C4-2B (cell line): Measurements from ENCODE around the gene ARMC7.

Experiments
- ZFX ChIP-seq: fragments of 450-650 bp; IDR thresholded peaks from 2 replicates; pipeline ENCODE4 v1.6.1; 2017
- TF ChIP-seq, protein P1 (sequence below): fragments of 450-650 bp; conservative IDR thresholded peaks from 2 replicates; pipeline ENCODE4 v1.5.1; 2017; ENCODE audit warnings: mild to moderate bottlenecking

DNA sequence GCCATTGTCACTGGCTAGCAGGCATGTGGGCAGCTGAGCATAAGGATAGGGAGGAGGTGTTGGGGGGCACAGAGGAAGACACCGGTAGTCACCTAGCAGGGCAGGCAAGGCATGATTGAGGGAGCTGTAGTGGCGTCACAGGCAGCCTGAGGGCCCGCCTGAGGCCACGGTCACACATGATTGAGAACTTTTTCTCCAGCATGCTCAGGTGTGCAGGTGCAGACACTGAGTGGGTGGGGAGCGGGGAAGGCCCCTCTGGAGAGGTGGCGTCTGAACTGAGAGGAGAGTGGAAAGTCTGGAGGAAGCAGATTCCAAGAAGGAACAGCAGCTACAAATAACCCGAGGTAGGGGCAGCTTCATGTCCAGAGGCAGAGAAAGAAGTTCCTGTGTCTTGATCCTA, 10.9 kb upstream of the ARMC7 start:
- TF ChIP-seq, protein P1, sequence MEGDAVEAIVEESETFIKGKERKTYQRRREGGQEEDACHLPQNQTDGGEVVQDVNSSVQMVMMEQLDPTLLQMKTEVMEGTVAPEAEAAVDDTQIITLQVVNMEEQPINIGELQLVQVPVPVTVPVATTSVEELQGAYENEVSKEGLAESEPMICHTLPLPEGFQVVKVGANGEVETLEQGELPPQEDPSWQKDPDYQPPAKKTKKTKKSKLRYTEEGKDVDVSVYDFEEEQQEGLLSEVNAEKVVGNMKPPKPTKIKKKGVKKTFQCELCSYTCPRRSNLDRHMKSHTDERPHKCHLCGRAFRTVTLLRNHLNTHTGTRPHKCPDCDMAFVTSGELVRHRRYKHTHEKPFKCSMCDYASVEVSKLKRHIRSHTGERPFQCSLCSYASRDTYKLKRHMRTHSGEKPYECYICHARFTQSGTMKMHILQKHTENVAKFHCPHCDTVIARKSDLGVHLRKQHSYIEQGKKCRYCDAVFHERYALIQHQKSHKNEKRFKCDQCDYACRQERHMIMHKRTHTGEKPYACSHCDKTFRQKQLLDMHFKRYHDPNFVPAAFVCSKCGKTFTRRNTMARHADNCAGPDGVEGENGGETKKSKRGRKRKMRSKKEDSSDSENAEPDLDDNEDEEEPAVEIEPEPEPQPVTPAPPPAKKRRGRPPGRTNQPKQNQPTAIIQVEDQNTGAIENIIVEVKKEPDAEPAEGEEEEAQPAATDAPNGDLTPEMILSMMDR: no peak
- TF ChIP-seq ZFX: no peak
